Tibial nerve (tissue), 4 donors: Measurements from ENCODE around the gene PRPS2.

Experiments used
- CTCF ChIP-seq, 5 experiments: fragments of 200-600 bp in 3 of 5; fragments of 450-650 bp in 2 of 5; sonication (generic) in 3 of 5; IDR thresholded peaks; one replicate each; pipeline ENCODE4 v1.5.1; 2016 to 2019; ENCODE audit warnings: antibody characterized with exemption in 5 of 5, mild to moderate bottlenecking in 3 of 5, moderate library complexity in 2 of 5
- EP300 ChIP-seq, 2 donors: sonication (generic); formaldehyde crosslinking; IDR thresholded peaks; one replicate each; pipeline ENCODE4 v1.6.1; 2017; ENCODE audit warnings: antibody characterized with exemption in 2 of 2, mild to moderate bottlenecking in 1 of 2

GRCh38 chrX:12844319-12844718 is 53.1 kb downstream of the PRPS2 start:
- TF ChIP-seq CTCF (IDR thresholded peaks at IDR 0.05) (no peak), EP300 (IDR thresholded peaks at IDR 0.05) (no peak)
